Immature natural killer cell (primary cell): Measurements from ENCODE around the gene CHPF. TPM values are rescaled to one million over a fixed set of nuclear protein-coding genes. Genes with fewer than 3 reads are reported as not detected.

Source experiments
- DNase-seq, 3 donors: peaks; one replicate each; pipeline ENCODE4 v3.0.0; 2022; ENCODE audit warnings: mixed read lengths in 1 of 3
- H3K27ac Mint-ChIP-seq, 6 donors: one replicate each; pipeline ENCODE4 v1.8.0; 2020; ENCODE audit warnings: mixed read lengths in 6 of 6, mild to moderate bottlenecking in 5 of 6, inconsistent platforms in 4 of 6, moderate library complexity in 3 of 6
- H3K27me3 Mint-ChIP-seq, 3 donors: one replicate each; pipeline ENCODE4 v1.8.0; 2020 to 2021; ENCODE audit warnings: low read depth in 3 of 3, mild to moderate bottlenecking in 3 of 3, mixed read lengths in 3 of 3, moderate library complexity in 3 of 3, inconsistent platforms in 1 of 3
- H3K36me3 Mint-ChIP-seq, 3 donors: one replicate each; pipeline ENCODE4 v1.8.0; 2020; ENCODE audit warnings: mixed read lengths in 3 of 3, inconsistent platforms in 2 of 3, mild to moderate bottlenecking in 2 of 3
- H3K4me1 Mint-ChIP-seq, 2 donors: one replicate each; pipeline ENCODE4 v1.8.0; 2020; ENCODE audit warnings: inconsistent platforms in 2 of 2, mild to moderate bottlenecking in 2 of 2, mixed read lengths in 2 of 2, moderate library complexity in 1 of 2
- H3K4me3 Mint-ChIP-seq, 5 donors: one replicate each; pipeline ENCODE4 v1.8.0; 2020; ENCODE audit warnings: mild to moderate bottlenecking in 5 of 5, mixed read lengths in 5 of 5, inconsistent platforms in 3 of 5, moderate library complexity in 3 of 5
- H3K9me3 Mint-ChIP-seq, 6 donors: one replicate each; pipeline ENCODE4 v1.8.0; 2020; ENCODE audit warnings: mild to moderate bottlenecking in 6 of 6, mixed read lengths in 6 of 6, inconsistent platforms in 4 of 6, moderate library complexity in 3 of 6
- polyA plus RNA-seq, 3 donors: library from polyadenylated mRNA; unstranded; fragments of 300-500 nt; fragmentation: Illumina TruSeq; gene quantifications; one replicate each; pipeline ENCODE4 v1.2.3, GENCODE V29; 2021

Gene CHPF
- polyA plus RNA-seq, 3 donors from 2014 or later: 6.1 to 20.8 (median 18.6) TPM

DNA sequence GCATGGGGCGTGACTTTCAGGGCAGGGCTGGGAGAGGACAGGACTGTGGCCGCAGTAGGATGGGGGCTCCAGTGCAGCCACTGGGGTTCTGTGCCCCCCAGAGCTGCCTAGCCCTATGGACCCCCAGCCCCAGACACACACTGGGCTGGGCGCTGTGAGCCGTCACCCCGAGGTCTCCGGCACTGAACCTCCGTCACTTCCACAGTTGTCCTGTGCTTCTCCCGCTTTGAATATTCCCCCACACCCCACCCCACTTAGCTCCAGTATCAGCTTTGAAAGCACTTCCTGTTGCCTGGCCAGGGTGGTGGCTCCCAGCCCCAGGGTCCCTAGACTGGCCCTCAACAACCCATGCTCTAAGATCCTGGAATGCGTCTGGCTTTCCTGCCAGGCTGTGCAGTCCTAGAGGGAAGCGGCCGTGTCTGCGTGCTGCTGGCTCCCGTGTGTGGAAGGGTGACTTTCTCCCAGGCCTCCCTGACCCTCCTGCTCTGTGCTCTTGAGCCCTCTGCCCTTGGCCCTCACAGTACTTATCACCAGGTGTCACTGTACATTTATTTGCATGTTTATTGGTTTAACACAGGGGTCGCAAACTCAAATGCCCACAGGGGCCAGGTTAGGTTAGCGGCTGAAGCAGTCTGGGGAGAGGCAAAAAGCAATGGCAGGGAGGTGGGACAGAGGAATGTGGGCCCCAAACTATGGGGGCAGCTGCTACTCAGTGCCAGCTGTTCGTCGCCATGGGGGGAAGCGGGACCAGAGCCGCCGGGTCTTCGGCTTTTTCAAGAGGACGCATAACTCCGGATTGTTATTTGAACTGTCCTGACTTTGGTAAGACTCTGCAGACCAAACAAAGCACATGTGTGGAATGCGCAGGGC lies 17.8 kb upstream of the CHPF start:
- DNase-seq: no peak
- H3K27ac Mint-ChIP-seq: no peak overlapping the region
- no peaks in the 10 kb centered on the region for H3K4me1 Mint-ChIP-seq
- peaks cover 0 to 2% (median 0%) of the 10 kb centered on the region in 6 donors for H3K9me3 Mint-ChIP-seq
- H3K36me3 Mint-ChIP-seq: no peaks in the 10 kb centered on the region
- H3K4me3 Mint-ChIP-seq: no peak overlapping the region
- H3K27me3 Mint-ChIP-seq: peaks cover 3 to 10% (median 6%) of the 10 kb centered on the region in 3 donors

DNA sequence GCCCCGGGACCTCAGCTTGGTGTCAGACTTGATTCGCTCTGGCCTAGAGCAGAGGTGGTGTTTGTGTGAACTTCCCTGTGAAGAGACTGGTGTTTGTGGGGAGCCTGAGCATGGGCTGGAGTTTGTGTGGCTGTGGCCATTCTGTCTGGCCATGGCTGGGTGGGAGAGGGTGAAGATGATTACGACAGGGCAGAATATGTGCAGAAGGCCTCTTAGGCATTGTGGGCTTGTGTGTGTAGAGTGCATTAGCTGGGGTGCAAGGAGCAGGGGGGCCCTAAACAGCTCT lies 17.2 kb upstream of the CHPF start:
- no peak for DNase-seq
- Mint-ChIP-seq H3K4me1 (no peaks in the 10 kb centered on the region), H3K27ac (no peak overlapping the region), H3K36me3 (no peaks in the 10 kb centered on the region), H3K27me3 (peaks cover 3 to 7% (median 6%) of the 10 kb centered on the region in 3 donors), H3K9me3 (peaks cover 0 to 2% (median 0%) of the 10 kb centered on the region in 6 donors), H3K4me3 (no peak overlapping the region)

DNA sequence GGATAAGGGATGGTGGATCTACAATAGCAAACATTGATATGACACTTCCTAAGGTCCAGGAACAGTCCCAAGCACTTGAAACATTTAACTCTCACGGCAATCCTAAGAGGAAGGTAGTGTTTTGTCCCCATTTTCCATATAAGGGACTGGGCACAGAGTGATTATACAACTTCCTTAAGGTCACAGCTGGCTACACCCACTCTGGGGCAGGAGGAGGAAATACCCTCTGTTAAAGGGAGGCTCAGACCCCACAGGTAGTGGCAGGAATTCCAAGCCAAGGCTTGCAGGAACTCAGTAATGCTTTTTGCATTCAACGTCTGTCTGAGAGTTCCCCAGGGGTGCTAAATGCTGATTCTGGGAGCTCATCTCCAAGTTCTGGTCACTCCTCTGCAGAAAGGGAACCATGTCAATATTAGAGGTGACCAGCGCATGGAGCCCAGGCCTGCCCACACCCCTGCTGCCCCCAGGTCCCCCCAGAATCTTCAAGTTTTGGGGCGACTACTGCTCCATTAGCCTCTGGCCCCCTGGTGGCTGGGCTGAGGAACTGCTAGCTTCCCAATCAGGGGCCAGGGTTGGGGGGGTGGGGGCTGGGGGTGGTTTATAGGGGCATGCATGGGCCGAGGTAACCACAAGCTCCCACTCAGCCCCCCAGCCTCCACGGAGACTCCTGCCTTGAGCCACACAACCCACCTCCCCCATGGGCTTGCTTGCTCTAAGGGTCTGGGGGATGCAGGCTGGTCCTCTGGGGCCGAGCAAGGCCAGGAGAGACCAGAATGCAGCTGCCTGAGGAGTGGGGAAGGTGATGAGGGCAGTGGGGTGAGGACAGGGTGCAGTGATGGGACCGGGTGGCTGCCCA lies 16.7 kb upstream of the CHPF start:
- Mint-ChIP-seq H3K4me1 (no peaks in the 10 kb centered on the region), H3K27ac (no peak overlapping the region), H3K9me3 (peaks cover 0 to 2% (median 0%) of the 10 kb centered on the region in 6 donors), H3K36me3 (no peaks in the 10 kb centered on the region), H3K27me3 (peaks cover 5 to 7% (median 6%) of the 10 kb centered on the region in 3 donors), H3K4me3 (no peak overlapping the region)
- peak in 2 of 3 donors; percentile 19 to 23 for DNase-seq

DNA sequence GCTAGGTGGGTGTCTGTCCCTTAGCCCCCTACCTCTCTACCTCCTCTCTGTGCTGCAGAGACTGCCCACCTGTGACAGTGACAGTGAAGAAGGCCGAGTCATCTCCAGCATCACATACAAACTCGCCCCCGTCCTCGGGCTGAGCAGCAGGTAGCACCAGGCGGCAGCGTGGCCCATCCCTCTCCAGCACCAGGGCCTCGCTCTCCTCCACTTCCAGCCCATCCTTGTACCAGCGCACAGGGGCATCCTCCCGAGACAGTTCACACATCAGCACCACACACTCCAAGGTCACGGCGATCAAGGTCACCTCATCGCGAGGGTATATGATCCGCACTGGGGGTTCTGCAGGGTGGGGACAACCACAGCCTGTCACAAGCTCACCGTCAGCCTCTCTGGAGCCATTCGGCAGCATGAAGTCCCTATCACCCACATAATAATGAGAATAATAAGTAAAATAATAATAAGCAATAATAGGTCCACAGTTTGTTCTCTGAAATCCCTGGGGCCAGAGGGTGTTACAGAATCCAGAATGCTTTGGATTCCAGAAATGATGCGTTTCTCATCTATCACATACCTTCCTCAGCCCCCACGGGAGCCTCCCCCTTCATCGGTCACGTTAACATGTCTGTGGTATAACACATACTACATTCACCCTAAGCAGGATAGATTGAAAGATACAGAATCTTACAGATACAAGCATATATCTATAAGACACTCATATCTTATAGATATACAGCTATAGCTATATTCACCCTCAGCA lies 15.7 kb upstream of the CHPF start:
- Mint-ChIP-seq H3K27me3 (peaks cover 3 to 9% (median 6%) of the 10 kb centered on the region in 3 donors), H3K36me3 (no peaks in the 10 kb centered on the region), H3K4me1 (no peaks in the 10 kb centered on the region), H3K9me3 (peaks cover 0 to 2% (median 0%) of the 10 kb centered on the region in 6 donors), H3K4me3 (no peak overlapping the region), H3K27ac (no peak overlapping the region)
- DNase-seq: no peak

DNA sequence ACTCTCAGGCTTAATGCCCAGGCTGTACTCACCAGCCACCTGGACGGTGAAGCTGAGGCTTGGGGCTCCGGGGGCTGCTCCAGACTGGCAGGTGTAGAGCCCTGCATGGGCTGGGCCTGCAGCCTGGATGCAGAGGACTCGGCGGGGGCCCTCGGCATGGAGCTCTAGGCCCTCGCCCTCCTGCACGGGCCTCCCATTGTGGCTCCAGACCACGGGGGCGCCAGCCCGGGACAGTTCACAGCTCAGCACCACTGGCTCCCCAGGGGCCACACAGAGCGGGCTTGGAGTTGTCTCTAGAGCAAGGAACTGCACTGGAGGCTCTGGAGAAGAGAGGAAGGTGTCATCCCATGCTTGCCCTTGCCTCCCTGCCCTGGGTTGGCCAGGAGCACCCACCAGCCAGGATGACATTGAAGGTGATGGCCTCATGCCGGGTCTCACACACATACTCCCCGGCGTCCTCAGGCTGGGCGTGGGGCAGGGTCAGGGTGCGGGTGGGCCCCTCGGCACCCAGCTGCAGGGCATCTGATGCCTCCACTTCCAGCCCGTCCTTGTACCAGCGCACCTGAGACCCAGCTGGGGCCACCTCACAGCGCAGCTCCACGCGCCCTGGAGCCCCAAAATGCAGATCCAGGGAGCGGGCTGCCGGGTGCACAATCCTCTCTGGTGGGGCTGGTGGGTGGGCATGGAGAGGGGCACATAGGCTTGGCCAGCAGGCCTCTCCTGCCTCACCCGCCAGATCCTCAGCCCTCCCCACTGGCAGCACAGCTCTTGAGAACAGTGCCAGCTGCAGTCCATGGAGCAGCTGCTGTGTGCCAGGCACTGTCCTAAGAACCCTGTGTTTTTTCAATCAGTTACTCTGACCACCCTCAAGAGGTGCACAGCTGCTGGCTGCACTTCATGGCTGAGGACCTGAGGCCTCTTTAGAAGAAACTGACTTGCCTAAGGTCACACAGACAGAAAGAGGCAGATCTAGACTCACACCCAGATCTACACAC lies 14.5 kb upstream of the CHPF start:
- Mint-ChIP-seq H3K9me3 (peaks cover 0 to 2% (median 0%) of the 10 kb centered on the region in 6 donors), H3K4me3 (no peak overlapping the region), H3K4me1 (peaks cover 4 to 6% of the 10 kb centered on the region in 2 donors), H3K27ac (no peak overlapping the region), H3K27me3 (peaks cover 1 to 17% (median 6%) of the 10 kb centered on the region in 3 donors), H3K36me3 (no peaks in the 10 kb centered on the region)
- no peak for DNase-seq

DNA sequence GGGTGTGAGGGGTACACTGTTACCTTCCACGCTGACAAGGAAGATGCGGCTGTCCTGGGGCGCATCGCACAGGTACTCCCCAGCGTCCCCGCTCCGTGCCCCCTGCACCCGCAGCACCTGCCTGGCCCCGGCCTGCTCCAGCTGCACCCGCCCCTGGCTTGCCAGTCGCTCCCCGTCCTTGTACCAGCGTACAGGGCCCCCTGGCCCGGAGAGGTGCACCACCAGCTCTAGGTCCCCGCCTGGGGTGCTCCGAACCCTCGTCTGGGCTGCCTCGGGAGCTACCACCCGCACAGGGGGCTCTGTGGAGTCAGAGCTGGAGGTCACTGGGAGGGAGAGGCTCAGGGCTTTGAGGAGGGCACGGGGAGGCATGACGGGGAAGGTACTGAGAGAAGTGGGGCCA lies 13.7 kb upstream of the CHPF start:
- Mint-ChIP-seq H3K27me3 (peaks cover 0 to 17% (median 4%) of the 10 kb centered on the region in 3 donors), H3K4me3 (no peak overlapping the region), H3K4me1 (peaks cover 4 to 8% of the 10 kb centered on the region in 2 donors), H3K36me3 (no peaks in the 10 kb centered on the region), H3K27ac (no peak overlapping the region), H3K9me3 (peaks cover 0 to 2% (median 0%) of the 10 kb centered on the region in 6 donors)
- no peak for DNase-seq

DNA sequence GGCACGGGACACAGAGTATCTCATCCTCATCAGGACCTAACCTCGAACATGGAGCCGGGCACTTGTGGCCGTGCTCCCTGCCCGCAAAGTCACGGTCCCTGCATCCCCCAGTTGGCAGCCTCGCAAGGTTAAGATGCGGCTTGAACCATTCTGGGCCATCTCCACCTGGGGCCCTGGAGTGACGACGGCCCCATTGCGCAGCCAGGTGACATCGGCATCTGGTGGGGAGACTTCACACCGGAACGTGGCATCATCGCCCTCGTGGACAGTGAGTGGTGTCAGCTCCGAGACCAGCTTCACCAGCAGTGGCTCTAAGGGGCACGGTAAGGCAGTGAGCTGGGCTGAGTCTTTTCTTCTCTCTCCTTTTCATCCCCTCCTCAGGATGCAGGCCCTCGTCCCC lies 12.8 kb upstream of the CHPF start:
- H3K27me3 Mint-ChIP-seq: peaks cover 0 to 21% (median 4%) of the 10 kb centered on the region in 3 donors
- DNase-seq: no peak
- H3K9me3 Mint-ChIP-seq: peaks cover 0 to 4% (median 0%) of the 10 kb centered on the region in 6 donors
- no peak overlapping the region for H3K27ac Mint-ChIP-seq
- H3K4me3 Mint-ChIP-seq: no peak overlapping the region
- no peaks in the 10 kb centered on the region for H3K36me3 Mint-ChIP-seq
- H3K4me1 Mint-ChIP-seq: peaks cover 4 to 8% of the 10 kb centered on the region in 2 donors

DNA sequence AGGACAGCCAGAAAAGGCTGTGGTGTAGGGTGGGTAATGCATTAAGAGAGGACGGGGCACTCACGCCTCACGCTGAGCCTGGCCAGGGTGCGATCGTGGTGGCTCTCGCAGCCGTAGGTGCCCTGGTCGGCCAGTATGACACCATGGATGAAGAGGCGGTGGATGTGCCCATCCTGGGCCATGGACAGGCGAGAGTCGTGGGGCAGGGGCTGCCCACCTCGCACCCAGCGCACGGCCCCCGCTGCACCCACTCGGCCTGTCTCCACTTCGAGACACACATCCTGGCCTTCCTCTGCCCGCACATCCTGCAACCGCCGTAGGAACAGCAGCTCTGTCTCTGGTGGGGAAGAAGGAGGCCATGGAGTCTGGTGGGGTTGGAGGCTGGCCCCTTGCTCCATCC lies 12.3 kb upstream of the CHPF start:
- Mint-ChIP-seq H3K27me3 (peaks cover under 1 to 22% (median 4%) of the 10 kb centered on the region in 3 donors), H3K27ac (no peak overlapping the region), H3K4me1 (peaks cover 4 to 11% of the 10 kb centered on the region in 2 donors), H3K4me3 (no peak overlapping the region), H3K36me3 (no peaks in the 10 kb centered on the region), H3K9me3 (peaks cover 0 to 4% (median 0%) of the 10 kb centered on the region in 6 donors)
- DNase-seq: no peak

DNA sequence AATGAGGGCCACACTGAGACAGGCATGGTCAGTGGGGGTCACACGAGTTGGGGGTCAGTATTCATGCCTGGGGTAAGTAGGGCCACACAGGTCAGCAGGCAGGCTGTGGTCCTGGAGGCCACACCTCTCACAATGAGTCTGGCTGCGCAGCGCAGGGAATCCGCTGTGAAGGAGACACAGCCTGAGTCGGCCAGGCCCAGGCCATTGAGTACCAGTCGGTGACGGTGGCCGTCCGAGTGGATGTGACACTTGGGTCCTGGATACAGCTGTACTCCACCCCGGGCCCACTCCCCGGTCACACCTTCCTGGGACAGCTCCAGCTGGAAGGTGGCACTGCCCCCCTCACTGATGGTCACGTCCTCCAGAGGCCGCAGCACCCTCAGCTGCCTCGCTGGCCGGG lies 10.7 kb upstream of the CHPF start:
- no peak for DNase-seq
- peaks cover 0 to 3% (median 0%) of the 10 kb centered on the region in 6 donors for H3K9me3 Mint-ChIP-seq
- H3K4me1 Mint-ChIP-seq: peaks cover 4 to 13% of the 10 kb centered on the region in 2 donors
- H3K27me3 Mint-ChIP-seq: peaks cover 3 to 22% (median 6%) of the 10 kb centered on the region in 3 donors
- no peak overlapping the region for H3K27ac Mint-ChIP-seq
- H3K36me3 Mint-ChIP-seq: no peaks in the 10 kb centered on the region
- peak overlapping the region in 1 of 5 donors; percentile 63 for H3K4me3 Mint-ChIP-seq

DNA sequence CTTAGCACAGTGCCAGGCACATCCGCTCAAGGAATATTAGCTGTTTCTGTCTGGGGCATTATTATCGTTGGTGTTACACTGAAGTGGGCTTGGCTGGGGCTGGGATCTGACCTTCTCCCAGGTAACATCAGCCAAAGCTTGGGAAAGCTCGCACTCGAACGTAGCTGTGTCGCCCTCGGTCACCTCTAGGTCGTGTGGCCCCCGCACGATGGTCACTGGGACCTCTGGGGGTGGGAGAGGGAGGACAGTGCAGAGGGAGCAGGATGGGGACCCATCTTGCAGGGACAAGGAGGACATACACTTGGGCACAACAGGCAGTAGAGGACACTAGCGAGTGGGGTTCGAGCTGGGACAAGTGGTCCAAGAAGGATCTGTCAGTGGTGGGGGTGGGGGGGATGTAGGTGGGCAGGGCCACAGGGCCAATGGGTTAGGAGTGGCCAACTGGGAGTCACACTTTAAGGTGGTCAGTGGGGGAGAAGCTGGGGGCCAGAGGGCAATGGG lies 9.9 kb upstream of the CHPF start:
- peaks cover 0 to 1% (median 0%) of the 10 kb centered on the region in 6 donors for H3K9me3 Mint-ChIP-seq
- no peak for DNase-seq
- no peaks in the 10 kb centered on the region for H3K36me3 Mint-ChIP-seq
- H3K27ac Mint-ChIP-seq: no peak overlapping the region
- peaks cover 4 to 13% of the 10 kb centered on the region in 2 donors for H3K4me1 Mint-ChIP-seq
- peaks cover 3 to 20% (median 10%) of the 10 kb centered on the region in 3 donors for H3K27me3 Mint-ChIP-seq
- peak overlapping the region; percentile 55 to 70 (median 63) for H3K4me3 Mint-ChIP-seq

DNA sequence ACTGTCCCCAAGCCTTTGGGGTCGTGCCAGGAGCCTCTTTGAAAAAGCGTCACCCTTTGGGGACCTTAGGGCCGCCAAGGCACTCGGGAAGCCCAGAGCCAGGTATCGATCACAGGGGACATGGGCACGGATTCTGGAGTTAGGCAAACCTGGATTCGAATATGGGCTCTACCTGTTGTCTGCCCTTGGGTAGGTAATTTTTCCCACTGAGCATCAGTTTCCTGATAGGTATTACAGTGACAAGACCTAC lies 9.5 kb upstream of the CHPF start:
- no peaks in the 10 kb centered on the region for H3K36me3 Mint-ChIP-seq
- H3K27ac Mint-ChIP-seq: no peak overlapping the region
- peaks cover 3 to 20% (median 8%) of the 10 kb centered on the region in 3 donors for H3K27me3 Mint-ChIP-seq
- H3K9me3 Mint-ChIP-seq: peaks cover 0 to 1% (median 0%) of the 10 kb centered on the region in 6 donors
- H3K4me1 Mint-ChIP-seq: peaks cover 4 to 13% of the 10 kb centered on the region in 2 donors
- H3K4me3 Mint-ChIP-seq: peak overlapping the region; percentile 55 to 70 (median 63)
- DNase-seq: no peak

DNA sequence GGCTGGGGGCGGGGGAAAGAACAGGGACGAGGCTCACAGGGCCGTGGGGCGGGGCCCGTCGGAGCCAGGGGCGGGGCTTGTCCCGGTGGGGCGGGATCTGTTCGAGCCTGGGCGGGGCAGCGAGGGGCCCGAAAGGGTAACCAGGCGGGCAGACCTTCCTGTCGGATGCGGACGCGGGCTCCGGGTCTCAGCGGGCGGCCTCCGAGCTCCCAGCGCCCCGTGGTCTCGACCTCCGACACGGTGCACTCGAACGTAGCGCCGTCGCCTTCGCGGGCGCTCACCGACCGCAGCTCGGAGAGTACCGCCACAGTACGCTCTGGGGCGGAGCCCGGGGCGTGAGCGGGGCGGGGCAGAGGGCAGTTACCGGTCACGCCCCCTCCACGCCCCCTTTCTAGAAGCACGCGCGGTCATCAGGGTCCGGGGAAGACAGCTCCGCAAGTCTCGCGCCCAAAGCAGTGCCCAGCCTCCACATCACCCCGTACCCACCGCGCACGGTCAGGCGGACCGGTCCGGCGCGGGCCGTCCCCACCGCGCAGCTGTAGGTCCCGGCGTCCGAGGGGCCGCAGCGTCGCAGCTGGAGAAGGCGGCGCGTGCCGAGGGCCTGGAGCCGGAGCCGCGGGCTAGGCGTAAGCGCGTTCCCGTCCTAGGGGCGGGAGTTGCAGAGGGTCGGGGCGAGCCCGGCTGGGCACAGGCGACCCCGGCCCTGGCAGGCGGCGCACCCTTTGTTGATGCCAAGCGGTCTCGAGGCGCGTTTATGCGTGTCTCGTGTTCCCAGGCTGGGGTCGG lies 9.0 kb upstream of the CHPF start:
- no peak overlapping the region for H3K27ac Mint-ChIP-seq
- peak; percentile 84 to 86 (median 85) for DNase-seq
- H3K4me3 Mint-ChIP-seq: peak overlapping the region; percentile 59 to 77 (median 64)
- peaks cover 3 to 20% (median 11%) of the 10 kb centered on the region in 3 donors for H3K27me3 Mint-ChIP-seq
- peaks cover 0 to 1% (median 0%) of the 10 kb centered on the region in 6 donors for H3K9me3 Mint-ChIP-seq
- peaks cover 4 to 13% of the 10 kb centered on the region in 2 donors for H3K4me1 Mint-ChIP-seq
- H3K36me3 Mint-ChIP-seq: no peaks in the 10 kb centered on the region
